OCI-LY3 (cell line): ENCODE results near the gene TSPAN3.

Experiments used
- H2AFZ ChIP-seq: fragments of 200-600, 300-600 bp; shearing (Covaris generic); 2 replicates; pipeline ENCODE4 v1.6.0; 2014; ENCODE audit warnings: antibody characterized with exemption, low read depth, low read length
- H3K27ac ChIP-seq: fragments of 200-600, 300-600 bp; sonication (generic); 2 replicates; pipeline ENCODE4 v1.5.1; 2014; ENCODE audit warnings: mild to moderate bottlenecking, low read length, moderate library complexity, mixed read lengths
- H3K27me3 ChIP-seq: fragments of 200-600, 300-600 bp; sonication (generic); 2 replicates; pipeline ENCODE4 v1.6.1; 2014; ENCODE audit warnings: low read depth, low read length, mixed read lengths
- H3K36me3 ChIP-seq: fragments of 200-600, 300-600 bp; sonication (generic); replicated peaks from 2 replicates; pipeline ENCODE3; 2014; ENCODE audit warnings: low read depth, low read length, mixed read lengths
- H3K4me1 ChIP-seq: fragments of 300-600, 200-600 bp; sonication (generic); 2 replicates; pipeline ENCODE4 v1.6.1; 2014; ENCODE audit warnings: low read length, mixed read lengths
- H3K4me2 ChIP-seq: fragments of 200-600, 300-600 bp; sonication (generic); 2 replicates; pipeline ENCODE4 v1.6.1; 2014; ENCODE audit warnings: low read length, mixed read lengths
- H3K4me3 ChIP-seq: fragments of 300-600, 200-600 bp; sonication (generic); 2 replicates; pipeline ENCODE4 v1.5.1; 2014; ENCODE audit warnings: antibody characterized with exemption, mild to moderate bottlenecking, low read length, moderate library complexity
- H3K79me2 ChIP-seq: fragments of 300-600, 200-600 bp; shearing (Covaris generic); 2 replicates; pipeline ENCODE4 v1.6.1; 2014; ENCODE audit warnings: mild to moderate bottlenecking, low read length, mixed read lengths
- H3K9ac ChIP-seq: fragments of 300-600, 200-600 bp; shearing (Covaris generic); 2 replicates; pipeline ENCODE4 v1.6.0; 2014; ENCODE audit warnings: mild to moderate bottlenecking, low read length, moderate library complexity
- H3K9me3 ChIP-seq: fragments of 200-600, 300-600 bp; shearing (Covaris generic); 2 replicates; pipeline ENCODE4 v1.6.1; 2014; ENCODE audit warnings: low read length, mixed read lengths; ENCODE audit not compliant: insufficient read depth
- H4K20me1 ChIP-seq: fragments of 200-600, 300-600 bp; sonication (generic); 2 replicates; pipeline ENCODE4 v1.6.1; 2016; ENCODE audit warnings: low read length, mixed read lengths; ENCODE audit not compliant: insufficient read depth
- EZH2phosphoT487 ChIP-seq: fragments of 200-600 bp; shearing (Covaris generic); IDR thresholded peaks from 2 replicates; pipeline ENCODE4 v1.6.1; 2018; ENCODE audit warnings: antibody characterized with exemption, mixed run types, low read depth
- TF ChIP-seq, protein P1 (sequence below): fragments of 200-600, 300-600 bp; sonication (generic); IDR thresholded peaks from 2 replicates; pipeline ENCODE4 v1.5.1; 2014; ENCODE audit warnings: antibody characterized with exemption, low read length, low read depth

Gene TSPAN3

DNA sequence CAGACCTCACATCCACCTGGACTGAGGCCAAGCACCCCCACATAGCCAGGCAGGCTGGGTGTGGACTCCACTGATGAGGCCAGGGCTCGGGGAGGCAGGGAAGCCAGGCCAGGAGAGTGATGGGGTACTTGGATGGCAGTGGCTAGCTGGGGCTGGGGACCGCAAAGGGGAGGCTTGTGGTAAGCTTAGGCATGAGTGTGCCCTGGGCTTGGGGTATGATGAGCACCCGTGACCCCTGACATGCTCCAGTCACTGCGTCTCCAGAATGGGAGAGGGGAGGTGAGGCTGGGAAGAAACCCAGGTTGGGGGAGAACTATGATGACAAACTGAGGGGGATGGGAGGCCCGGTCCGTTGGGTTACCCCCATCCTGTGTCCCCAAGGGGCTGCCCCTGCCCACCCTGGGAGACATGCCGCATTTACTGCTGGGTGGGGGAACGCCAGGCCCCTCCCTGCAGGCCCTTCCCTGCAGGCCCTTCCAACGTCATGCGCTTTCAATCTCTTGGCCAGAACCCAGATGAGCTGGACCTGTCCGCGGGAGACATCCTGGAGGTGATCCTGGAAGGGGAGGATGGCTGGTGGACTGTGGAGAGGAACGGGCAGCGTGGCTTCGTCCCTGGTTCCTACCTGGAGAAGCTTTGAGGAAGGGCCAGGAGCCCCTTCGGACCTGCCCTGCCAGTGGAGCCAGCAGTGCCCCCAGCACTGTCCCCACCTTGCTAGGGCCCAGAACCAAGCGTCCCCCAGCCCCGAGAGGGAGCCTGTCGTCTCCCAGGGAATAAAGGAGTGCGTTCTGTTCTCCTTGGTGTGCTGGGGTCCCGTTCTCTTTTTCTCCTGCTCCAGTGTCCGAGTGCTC lies 34.1 kb downstream of the TSPAN3 start:
- no peak for TF ChIP-seq EZH2phosphoT487
- TF ChIP-seq, protein P1, sequence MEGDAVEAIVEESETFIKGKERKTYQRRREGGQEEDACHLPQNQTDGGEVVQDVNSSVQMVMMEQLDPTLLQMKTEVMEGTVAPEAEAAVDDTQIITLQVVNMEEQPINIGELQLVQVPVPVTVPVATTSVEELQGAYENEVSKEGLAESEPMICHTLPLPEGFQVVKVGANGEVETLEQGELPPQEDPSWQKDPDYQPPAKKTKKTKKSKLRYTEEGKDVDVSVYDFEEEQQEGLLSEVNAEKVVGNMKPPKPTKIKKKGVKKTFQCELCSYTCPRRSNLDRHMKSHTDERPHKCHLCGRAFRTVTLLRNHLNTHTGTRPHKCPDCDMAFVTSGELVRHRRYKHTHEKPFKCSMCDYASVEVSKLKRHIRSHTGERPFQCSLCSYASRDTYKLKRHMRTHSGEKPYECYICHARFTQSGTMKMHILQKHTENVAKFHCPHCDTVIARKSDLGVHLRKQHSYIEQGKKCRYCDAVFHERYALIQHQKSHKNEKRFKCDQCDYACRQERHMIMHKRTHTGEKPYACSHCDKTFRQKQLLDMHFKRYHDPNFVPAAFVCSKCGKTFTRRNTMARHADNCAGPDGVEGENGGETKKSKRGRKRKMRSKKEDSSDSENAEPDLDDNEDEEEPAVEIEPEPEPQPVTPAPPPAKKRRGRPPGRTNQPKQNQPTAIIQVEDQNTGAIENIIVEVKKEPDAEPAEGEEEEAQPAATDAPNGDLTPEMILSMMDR, result no peak

DNA sequence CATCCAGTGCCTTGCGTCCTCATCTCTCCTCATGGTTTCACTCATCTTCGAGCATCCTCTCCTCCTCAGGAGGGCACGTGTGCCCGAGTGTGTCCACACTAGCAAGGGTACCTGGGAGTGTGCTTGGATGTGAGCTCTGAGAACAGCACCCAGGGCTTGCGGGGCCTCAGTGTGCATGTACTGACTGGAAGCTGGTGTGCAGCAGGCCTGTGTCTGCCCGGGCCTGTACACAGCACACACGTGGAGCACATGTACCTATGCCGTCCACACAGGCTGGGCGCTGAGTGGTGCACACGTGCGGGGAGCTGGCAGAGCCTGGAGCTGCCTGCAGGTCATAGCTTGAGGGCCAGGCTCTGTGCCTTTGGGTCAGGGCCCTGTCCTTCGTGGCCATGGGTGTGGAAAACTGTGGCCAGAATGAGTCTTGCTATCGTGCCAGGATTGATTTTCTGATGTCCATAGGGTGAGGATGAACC lies 34.9 kb downstream of the TSPAN3 start:
- Histone ChIP-seq H3K27ac (no peak overlapping the region), H2AFZ (no peak overlapping the region), H3K9me3 (no peaks in the 10 kb centered on the region), H3K27me3 (no peaks in the 10 kb centered on the region), H3K79me2 (no peaks in the 10 kb centered on the region), H3K4me3 (no peak overlapping the region), H3K36me3 (peaks cover 25% of the 10 kb centered on the region), H3K4me1 (peaks cover 24% of the 10 kb centered on the region), H3K9ac (no peak overlapping the region), H4K20me1 (no peaks in the 10 kb centered on the region; the same call in 1 of the 2 replicates), H3K4me2 (no peak overlapping the region)
- TF ChIP-seq, protein P1, result no peak
- no peak for TF ChIP-seq EZH2phosphoT487

More for the DNA sequence above, 34.1 kb downstream of the TSPAN3 start:
- Histone ChIP-seq H4K20me1 (no peaks in the 10 kb centered on the region; the same call in 1 of the 2 replicates), H3K27me3 (no peaks in the 10 kb centered on the region), H2AFZ (no peak overlapping the region), H3K9me3 (no peaks in the 10 kb centered on the region), H3K4me2 (no peak overlapping the region), H3K36me3 (peaks cover 28% of the 10 kb centered on the region), H3K79me2 (no peaks in the 10 kb centered on the region), H3K27ac (no peak overlapping the region), H3K9ac (no peak overlapping the region), H3K4me3 (no peak overlapping the region), H3K4me1 (peaks cover 16% of the 10 kb centered on the region)

DNA sequence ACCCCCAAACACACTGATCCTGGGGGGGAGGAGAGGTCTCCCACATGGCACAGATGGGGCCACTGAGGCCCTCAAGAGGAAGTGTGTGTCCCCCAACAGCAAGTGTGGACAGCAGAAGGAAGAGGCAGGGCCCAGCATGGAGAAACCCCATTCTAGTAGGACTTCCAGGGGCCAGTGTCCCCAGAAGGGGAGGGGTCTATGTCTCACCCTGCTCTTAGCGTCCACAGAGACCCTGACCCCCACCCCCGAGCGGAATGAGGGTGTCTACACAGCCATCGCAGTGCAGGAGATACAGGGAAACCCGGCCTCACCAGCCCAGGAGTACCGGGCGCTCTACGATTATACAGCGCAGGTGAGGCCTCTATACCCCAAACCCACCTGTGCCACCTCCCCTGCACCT lies 35.3 kb downstream of the TSPAN3 start:
- no peak for TF ChIP-seq EZH2phosphoT487
- TF ChIP-seq, protein P1, result no peak
- Histone ChIP-seq H3K4me3 (no peak overlapping the region), H3K27me3 (no peaks in the 10 kb centered on the region), H3K79me2 (no peaks in the 10 kb centered on the region), H3K9me3 (no peaks in the 10 kb centered on the region), H2AFZ (no peak overlapping the region), H3K4me1 (peaks cover 23% of the 10 kb centered on the region), H3K27ac (no peak overlapping the region), H4K20me1 (no peaks in the 10 kb centered on the region; the same call in 1 of the 2 replicates), H3K9ac (no peak overlapping the region), H3K36me3 (peaks cover 25% of the 10 kb centered on the region), H3K4me2 (no peak overlapping the region)

DNA sequence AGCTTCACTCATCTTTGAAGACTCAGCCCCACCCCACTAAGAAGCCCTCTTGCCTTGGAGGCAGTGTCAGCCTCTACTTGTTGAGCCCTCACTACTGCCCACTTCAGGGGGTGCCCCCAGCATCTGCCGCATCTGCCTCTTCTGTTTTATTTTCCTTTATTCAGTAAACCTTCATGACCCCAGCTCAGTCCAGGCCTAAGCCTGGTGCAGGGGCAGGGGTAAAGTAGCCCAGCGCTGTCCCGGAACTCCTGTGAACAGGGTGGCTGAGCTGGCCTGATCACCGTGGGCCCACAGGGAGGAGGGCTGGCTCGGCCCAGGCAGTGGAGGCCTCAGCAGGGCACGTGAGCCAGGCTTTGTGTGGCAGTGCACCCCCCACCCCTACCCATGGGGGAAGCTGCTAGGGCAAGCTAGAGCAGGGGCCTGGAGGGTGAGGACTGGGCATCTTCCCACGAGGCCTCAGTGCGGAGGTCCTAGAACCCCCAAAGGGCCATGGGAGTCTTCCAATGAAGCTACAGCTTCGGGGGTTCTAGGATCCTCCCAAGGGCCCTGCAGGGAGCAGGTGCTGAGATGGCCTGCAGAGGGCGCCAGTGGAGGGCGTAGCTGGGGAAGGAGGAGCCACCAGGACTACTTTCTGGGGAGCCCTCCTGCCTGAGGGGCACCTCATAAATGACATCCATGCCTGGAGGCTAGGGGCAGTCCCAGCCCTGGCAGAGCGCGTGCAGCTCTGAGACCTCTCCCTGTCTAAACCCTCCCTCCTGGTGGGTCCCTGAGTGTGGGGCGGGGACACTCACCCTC lies 36.0 kb downstream of the TSPAN3 start:
- no peak overlapping the region for H3K27ac ChIP-seq
- no peak overlapping the region for H2AFZ ChIP-seq
- no peaks in the 10 kb centered on the region for H3K27me3 ChIP-seq
- no peaks in the 10 kb centered on the region for H3K79me2 ChIP-seq
- no peak overlapping the region for H3K4me3 ChIP-seq
- H4K20me1 ChIP-seq, result no peaks in the 10 kb centered on the region; the same call in 1 of the 2 replicates
- no peak overlapping the region for H3K9ac ChIP-seq
- TF ChIP-seq, protein P1, result peak; percentile 84
- TF ChIP-seq EZH2phosphoT487, result no peak
- H3K4me1 ChIP-seq, result peaks cover 21% of the 10 kb centered on the region
- no peak overlapping the region for H3K4me2 ChIP-seq
- no peaks in the 10 kb centered on the region for H3K9me3 ChIP-seq
- H3K36me3 ChIP-seq, result peaks cover 25% of the 10 kb centered on the region
